Measurements from ENCODE around the gene LYPD3.
"Not testable (repeated sequence)": the region's sequence is repeated elsewhere in the genome, so short reads cannot be mapped to it uniquely, and the experiment has no call there.

DNA sequence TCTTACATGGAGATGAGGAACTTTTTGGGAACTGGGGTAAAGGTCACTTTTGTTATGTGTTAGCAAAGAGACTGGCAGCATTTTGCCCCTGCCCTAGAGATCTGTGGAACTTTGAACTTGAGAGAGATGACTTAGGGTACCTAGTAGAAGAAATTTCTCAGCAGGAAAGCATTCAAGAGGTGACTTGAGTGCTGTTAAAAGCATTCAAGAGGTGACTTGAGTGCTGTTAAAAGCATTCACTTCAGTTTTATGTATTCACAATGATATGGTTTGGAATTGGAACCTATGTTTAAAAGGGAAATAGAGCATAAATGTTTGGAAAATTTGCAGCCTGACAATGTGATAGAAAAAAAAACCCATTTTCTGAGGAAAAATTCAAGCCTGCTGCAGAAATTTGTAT lies 47.0 kb upstream of the LYPD3 start:
- not testable (repeated sequence) for TF ChIP-seq EZH2 (IDR thresholded peaks at IDR 0.05; ENCODE audit: borderline replicate concordance, control insufficient read depth, low read depth, low read length); POLR2A (IDR thresholded peaks at IDR 0.05; ENCODE audit: low read depth, low read length); CBX5 (IDR thresholded peaks at IDR 0.05; ENCODE audit: low read depth); ATF7 (IDR thresholded peaks at IDR 0.05; ENCODE audit: low read depth); SIX5 (IDR thresholded peaks at IDR 0.05; ENCODE audit: low read depth, low read length, severe bottlenecking); YY1 (IDR thresholded peaks at IDR 0.05; ENCODE audit: low read depth, low read length); CBFB (IDR thresholded peaks at IDR 0.05; ENCODE audit: low read depth); RAD21 (IDR thresholded peaks at IDR 0.05; ENCODE audit: insufficient read depth, low read depth, low read length); POLR2AphosphoS5 (IDR thresholded peaks at IDR 0.05; ENCODE audit: low read length); SREBF1 (IDR thresholded peaks at IDR 0.05; ENCODE audit: low read length)
- TF ChIP-seq, protein P1, sequence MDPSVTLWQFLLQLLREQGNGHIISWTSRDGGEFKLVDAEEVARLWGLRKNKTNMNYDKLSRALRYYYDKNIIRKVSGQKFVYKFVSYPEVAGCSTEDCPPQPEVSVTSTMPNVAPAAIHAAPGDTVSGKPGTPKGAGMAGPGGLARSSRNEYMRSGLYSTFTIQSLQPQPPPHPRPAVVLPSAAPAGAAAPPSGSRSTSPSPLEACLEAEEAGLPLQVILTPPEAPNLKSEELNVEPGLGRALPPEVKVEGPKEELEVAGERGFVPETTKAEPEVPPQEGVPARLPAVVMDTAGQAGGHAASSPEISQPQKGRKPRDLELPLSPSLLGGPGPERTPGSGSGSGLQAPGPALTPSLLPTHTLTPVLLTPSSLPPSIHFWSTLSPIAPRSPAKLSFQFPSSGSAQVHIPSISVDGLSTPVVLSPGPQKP (IDR thresholded peaks at IDR 0.05; ENCODE audit: low read depth, low read length), result not testable (repeated sequence)
- TF ChIP-seq, protein P2, sequence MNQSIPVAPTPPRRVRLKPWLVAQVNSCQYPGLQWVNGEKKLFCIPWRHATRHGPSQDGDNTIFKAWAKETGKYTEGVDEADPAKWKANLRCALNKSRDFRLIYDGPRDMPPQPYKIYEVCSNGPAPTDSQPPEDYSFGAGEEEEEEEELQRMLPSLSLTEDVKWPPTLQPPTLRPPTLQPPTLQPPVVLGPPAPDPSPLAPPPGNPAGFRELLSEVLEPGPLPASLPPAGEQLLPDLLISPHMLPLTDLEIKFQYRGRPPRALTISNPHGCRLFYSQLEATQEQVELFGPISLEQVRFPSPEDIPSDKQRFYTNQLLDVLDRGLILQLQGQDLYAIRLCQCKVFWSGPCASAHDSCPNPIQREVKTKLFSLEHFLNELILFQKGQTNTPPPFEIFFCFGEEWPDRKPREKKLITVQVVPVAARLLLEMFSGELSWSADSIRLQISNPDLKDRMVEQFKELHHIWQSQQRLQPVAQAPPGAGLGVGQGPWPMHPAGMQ (IDR thresholded peaks at IDR 0.05; ENCODE audit: borderline replicate concordance), result not testable (repeated sequence)
- TF ChIP-seq, protein P3, sequence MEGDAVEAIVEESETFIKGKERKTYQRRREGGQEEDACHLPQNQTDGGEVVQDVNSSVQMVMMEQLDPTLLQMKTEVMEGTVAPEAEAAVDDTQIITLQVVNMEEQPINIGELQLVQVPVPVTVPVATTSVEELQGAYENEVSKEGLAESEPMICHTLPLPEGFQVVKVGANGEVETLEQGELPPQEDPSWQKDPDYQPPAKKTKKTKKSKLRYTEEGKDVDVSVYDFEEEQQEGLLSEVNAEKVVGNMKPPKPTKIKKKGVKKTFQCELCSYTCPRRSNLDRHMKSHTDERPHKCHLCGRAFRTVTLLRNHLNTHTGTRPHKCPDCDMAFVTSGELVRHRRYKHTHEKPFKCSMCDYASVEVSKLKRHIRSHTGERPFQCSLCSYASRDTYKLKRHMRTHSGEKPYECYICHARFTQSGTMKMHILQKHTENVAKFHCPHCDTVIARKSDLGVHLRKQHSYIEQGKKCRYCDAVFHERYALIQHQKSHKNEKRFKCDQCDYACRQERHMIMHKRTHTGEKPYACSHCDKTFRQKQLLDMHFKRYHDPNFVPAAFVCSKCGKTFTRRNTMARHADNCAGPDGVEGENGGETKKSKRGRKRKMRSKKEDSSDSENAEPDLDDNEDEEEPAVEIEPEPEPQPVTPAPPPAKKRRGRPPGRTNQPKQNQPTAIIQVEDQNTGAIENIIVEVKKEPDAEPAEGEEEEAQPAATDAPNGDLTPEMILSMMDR (IDR thresholded peaks at IDR 0.05 in 2 of 3, conservative IDR thresholded peaks at IDR 0.05 in 1 of 3; ENCODE audit: control insufficient read depth in 2 of 3, extremely low read depth in 1 of 3, insufficient read depth in 1 of 3, low read depth in 3 of 3, low read length in 3 of 3), result not testable (repeated sequence)

Measured in GM12878 (cell line).